OCI-LY1 (cell line): ENCODE results near the gene CTNNBL1.

Experiments used
- H2AFZ ChIP-seq: fragments of 200-600 bp; sonication (generic), shearing (Covaris generic); 2 replicates; pipeline ENCODE4 v1.6.0; 2014; ENCODE audit warnings: antibody characterized with exemption, mild to moderate bottlenecking, low read length
- H3F3A ChIP-seq: fragments of 200-600 bp; sonication (generic), shearing (Covaris generic); 2 replicates; pipeline ENCODE4 v1.6.0; 2014; ENCODE audit warnings: mild to moderate bottlenecking, antibody characterized with exemption, low read length, moderate library complexity; ENCODE audit not compliant: insufficient read depth
- H3K27ac ChIP-seq: fragments of 200-600 bp; sonication (generic); 2 replicates; pipeline ENCODE4 v1.5.1; 2014; ENCODE audit warnings: low read length, mixed run types, mild to moderate bottlenecking, low read depth; ENCODE audit not compliant: poor library complexity, severe bottlenecking
- H3K27me3 ChIP-seq: fragments of 200-600 bp; sonication (generic); 2 replicates; pipeline ENCODE4 v1.6.0; 2014; ENCODE audit warnings: antibody characterized with exemption, mild to moderate bottlenecking, low read length, moderate library complexity; ENCODE audit not compliant: insufficient read depth
- H3K36me3 ChIP-seq: fragments of 200-600 bp; sonication (generic); 2 replicates; pipeline ENCODE4 v1.6.1; 2014; ENCODE audit warnings: mild to moderate bottlenecking, antibody characterized with exemption, low read length, moderate library complexity, mixed read lengths; ENCODE audit not compliant: insufficient read depth
- H3K4me1 ChIP-seq: fragments of 200-600 bp; sonication (generic); 2 replicates; pipeline ENCODE4 v1.5.1; 2014; ENCODE audit warnings: mild to moderate bottlenecking, low read length, moderate library complexity; ENCODE audit not compliant: insufficient read depth, severe bottlenecking
- H3K4me2 ChIP-seq: fragments of 200-600 bp; sonication (generic), shearing (Covaris generic); 2 replicates; pipeline ENCODE4 v1.6.1; 2014; ENCODE audit warnings: low read length
- H3K4me3 ChIP-seq: fragments of 200-600 bp; sonication (generic); 2 replicates; pipeline ENCODE4 v1.5.1; 2014; ENCODE audit warnings: low read length, low read depth, mild to moderate bottlenecking, mixed read lengths; ENCODE audit not compliant: poor library complexity, severe bottlenecking
- H3K79me2 ChIP-seq: fragments of 200-600 bp; shearing (Covaris generic); 2 replicates; pipeline ENCODE4 v1.6.1; 2016; ENCODE audit warnings: mixed run types, low read length, mixed read lengths; ENCODE audit not compliant: insufficient read depth
- H3K9ac ChIP-seq: fragments of 200-600 bp; sonication (generic), shearing (Covaris generic); 2 replicates; pipeline ENCODE4 v1.6.1; 2014; ENCODE audit warnings: mild to moderate bottlenecking, low read length, mixed read lengths
- H3K9me2 ChIP-seq: fragments of 200-600 bp; sonication (generic), shearing (Covaris generic); 2 replicates; pipeline ENCODE4 v1.6.1; 2014; ENCODE audit warnings: low read depth, mild to moderate bottlenecking, low read length, mixed read lengths
- H3K9me3 ChIP-seq: fragments of 200-600 bp; shearing (Covaris generic); 2 replicates; pipeline ENCODE4 v1.6.1; 2014; ENCODE audit warnings: low read length, mixed read lengths
- H4K20me1 ChIP-seq: fragments of 200-600 bp; sonication (generic), shearing (Covaris generic); 2 replicates; pipeline ENCODE4 v1.6.0; 2016; ENCODE audit warnings: mild to moderate bottlenecking, low read length; ENCODE audit not compliant: insufficient read depth
- EZH2 ChIP-seq: fragments of 200-600 bp; sonication (generic), shearing (Covaris generic); IDR thresholded peaks from 2 replicates; pipeline ENCODE4 v1.8.0; 2017; ENCODE audit warnings: borderline replicate concordance, mixed run types, mild to moderate bottlenecking, antibody characterized with exemption, low read length, moderate library complexity, mixed read lengths
- TF ChIP-seq, protein P1 (sequence below): fragments of 200-600 bp; sonication (generic), shearing (Covaris generic); IDR thresholded peaks from 2 replicates; pipeline ENCODE4 v1.5.1; 2017; ENCODE audit warnings: mild to moderate bottlenecking, antibody characterized with exemption, low read length, moderate library complexity, mixed read lengths

The CTNNBL1 gene

DNA sequence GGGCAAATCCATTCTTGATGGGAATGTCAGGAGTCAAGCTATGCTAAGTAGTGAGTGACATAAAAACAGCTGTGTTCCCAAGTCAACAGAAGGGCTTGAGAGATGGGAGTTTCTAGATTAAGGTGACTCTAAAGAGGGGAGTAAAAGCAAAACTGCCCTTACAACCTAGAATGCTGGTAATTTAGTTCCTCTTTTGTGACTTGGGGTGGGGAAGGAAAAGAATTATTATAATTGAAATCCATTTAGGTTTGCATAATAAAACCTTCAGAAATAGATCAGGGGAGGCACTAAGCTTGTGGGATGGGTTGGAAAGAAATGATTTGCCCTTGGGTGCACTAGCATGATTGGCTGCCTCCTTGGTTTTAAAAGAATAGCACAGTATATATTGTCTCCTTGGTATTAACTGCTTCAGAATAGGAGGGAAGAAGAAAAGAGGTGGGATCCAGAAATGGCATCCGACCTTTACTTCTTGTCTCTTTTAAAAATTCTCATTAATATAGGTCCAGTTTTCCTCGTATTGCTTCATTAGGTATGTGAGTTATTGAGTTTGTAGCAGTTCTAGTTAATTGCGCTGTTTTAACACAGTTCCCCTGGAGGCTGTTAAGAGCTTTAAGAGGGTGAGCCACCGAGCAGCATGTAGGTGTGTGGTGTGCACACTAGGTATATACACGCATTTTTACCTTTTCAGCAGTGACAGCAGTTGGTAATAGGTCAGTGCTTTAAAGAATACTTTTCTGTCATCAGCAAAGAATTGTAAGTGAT, 113.8 kb downstream of the CTNNBL1 start:
- H3K9ac ChIP-seq: no peak overlapping the region
- no peak overlapping the region for H2AFZ ChIP-seq
- peak overlapping the region; percentile 99 for H3K27ac ChIP-seq
- H3F3A ChIP-seq: no peaks in the 10 kb centered on the region
- H3K27me3 ChIP-seq: no peaks in the 10 kb centered on the region
- peaks cover 52% of the 10 kb centered on the region for H3K4me1 ChIP-seq
- TF ChIP-seq, protein P1, sequence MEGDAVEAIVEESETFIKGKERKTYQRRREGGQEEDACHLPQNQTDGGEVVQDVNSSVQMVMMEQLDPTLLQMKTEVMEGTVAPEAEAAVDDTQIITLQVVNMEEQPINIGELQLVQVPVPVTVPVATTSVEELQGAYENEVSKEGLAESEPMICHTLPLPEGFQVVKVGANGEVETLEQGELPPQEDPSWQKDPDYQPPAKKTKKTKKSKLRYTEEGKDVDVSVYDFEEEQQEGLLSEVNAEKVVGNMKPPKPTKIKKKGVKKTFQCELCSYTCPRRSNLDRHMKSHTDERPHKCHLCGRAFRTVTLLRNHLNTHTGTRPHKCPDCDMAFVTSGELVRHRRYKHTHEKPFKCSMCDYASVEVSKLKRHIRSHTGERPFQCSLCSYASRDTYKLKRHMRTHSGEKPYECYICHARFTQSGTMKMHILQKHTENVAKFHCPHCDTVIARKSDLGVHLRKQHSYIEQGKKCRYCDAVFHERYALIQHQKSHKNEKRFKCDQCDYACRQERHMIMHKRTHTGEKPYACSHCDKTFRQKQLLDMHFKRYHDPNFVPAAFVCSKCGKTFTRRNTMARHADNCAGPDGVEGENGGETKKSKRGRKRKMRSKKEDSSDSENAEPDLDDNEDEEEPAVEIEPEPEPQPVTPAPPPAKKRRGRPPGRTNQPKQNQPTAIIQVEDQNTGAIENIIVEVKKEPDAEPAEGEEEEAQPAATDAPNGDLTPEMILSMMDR: no peak
- TF ChIP-seq EZH2: no peak
- no peaks in the 10 kb centered on the region for H3K79me2 ChIP-seq
- no peaks in the 10 kb centered on the region for H3K9me2 ChIP-seq
- no peaks in the 10 kb centered on the region for H3K9me3 ChIP-seq
- no peak overlapping the region for H3K4me3 ChIP-seq
- no peak overlapping the region for H3K4me2 ChIP-seq
- H3K36me3 ChIP-seq: peaks cover 28% of the 10 kb centered on the region; the same call in 1 of the 2 replicates
- no peaks in the 10 kb centered on the region for H4K20me1 ChIP-seq

DNA sequence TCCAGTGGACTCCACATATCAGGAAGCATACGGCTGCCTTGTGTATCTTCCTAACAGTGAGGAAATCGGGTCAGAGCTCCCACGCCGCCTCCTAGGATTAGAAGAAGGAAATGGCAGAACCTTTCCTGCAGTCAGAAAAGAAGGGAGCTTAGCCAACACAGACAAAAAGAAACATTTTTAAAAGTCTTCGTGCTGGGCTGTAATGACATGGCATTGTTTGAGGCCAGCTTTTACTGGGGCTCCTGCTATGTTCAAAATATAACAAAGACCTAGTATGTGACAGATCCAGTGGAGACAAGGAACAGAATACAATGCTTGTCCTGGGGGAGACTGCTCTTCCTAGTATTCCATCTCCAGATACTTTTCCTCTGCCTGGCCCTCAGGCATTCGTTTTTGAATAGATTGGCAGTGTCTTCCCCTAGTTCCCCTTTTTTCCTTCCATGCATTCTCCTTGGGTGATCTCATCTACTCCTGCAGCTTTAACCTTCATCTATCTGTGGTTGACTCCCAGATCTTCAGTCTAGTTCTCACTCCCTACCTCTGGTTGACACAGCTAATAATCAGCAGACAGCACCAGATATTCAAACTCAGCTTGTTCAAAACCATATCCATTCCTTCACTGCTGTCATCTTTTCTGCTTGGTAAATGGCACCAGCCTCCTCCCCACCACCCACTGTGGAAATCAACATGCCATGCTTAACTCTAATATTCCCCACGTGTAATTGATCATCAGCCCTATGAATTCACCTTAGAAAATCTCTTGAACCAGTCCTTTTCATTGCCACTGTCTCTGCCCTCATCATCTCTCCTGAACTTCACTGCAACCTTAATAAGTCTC, 114.6 kb downstream of the CTNNBL1 start:
- no peak overlapping the region for H2AFZ ChIP-seq
- no peaks in the 10 kb centered on the region for H3K27me3 ChIP-seq
- H3F3A ChIP-seq: no peaks in the 10 kb centered on the region
- H3K4me1 ChIP-seq: peaks cover 44% of the 10 kb centered on the region
- H3K4me2 ChIP-seq: no peak overlapping the region
- H4K20me1 ChIP-seq: no peaks in the 10 kb centered on the region
- TF ChIP-seq, protein P1: no peak
- no peak for TF ChIP-seq EZH2
- no peaks in the 10 kb centered on the region for H3K9me2 ChIP-seq
- H3K9ac ChIP-seq: no peak overlapping the region
- no peaks in the 10 kb centered on the region for H3K9me3 ChIP-seq
- H3K27ac ChIP-seq: no peak overlapping the region
- H3K4me3 ChIP-seq: no peak overlapping the region
- H3K79me2 ChIP-seq: no peaks in the 10 kb centered on the region
- H3K36me3 ChIP-seq: peaks cover 22% of the 10 kb centered on the region; the same call in 1 of the 2 replicates

DNA sequence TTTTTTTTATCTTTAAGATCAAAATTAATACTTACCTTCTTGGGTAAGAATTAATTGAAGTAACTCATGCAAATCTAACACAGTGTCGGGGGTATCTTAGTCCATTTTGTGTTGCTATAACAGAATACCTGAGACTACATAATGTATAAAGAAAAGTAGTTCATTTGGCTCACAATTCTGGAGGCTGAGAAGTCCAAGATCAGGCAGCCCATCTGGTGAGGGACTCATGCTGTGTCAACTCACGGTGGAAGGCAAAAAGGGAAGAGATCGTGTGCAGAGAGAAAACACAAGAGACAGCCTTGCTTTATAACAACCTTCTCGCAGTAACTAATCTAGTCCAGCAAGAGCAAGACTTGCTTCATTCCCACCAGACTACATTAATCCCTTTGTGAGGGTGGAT, 116.2 kb downstream of the CTNNBL1 start:
- Histone ChIP-seq H3K9me2 (no peaks in the 10 kb centered on the region), H2AFZ (no peak overlapping the region), H3K4me3 (no peak overlapping the region), H3K36me3 (peaks cover 22% of the 10 kb centered on the region; the same call in 1 of the 2 replicates), H3K79me2 (no peaks in the 10 kb centered on the region), H4K20me1 (no peaks in the 10 kb centered on the region), H3K9me3 (no peaks in the 10 kb centered on the region), H3K27ac (no peak overlapping the region), H3F3A (no peaks in the 10 kb centered on the region), H3K4me1 (peaks cover 37% of the 10 kb centered on the region), H3K4me2 (no peak overlapping the region), H3K9ac (no peak overlapping the region), H3K27me3 (no peaks in the 10 kb centered on the region)
- TF ChIP-seq EZH2: no peak
- TF ChIP-seq, protein P1: no peak
